ENCODE data around the gene PI4KB. TPM values are rescaled to one million over a fixed set of nuclear protein-coding genes. Genes with fewer than 3 reads are reported as not detected.
"Not testable (repeated sequence)": the region's sequence is repeated elsewhere in the genome, so short reads cannot be mapped to it uniquely, and the experiment has no call there.

Gene PI4KB
- polyA plus RNA-seq, 5 donors = 64.8 to 85.2 (median 71.7) TPM

DNA sequence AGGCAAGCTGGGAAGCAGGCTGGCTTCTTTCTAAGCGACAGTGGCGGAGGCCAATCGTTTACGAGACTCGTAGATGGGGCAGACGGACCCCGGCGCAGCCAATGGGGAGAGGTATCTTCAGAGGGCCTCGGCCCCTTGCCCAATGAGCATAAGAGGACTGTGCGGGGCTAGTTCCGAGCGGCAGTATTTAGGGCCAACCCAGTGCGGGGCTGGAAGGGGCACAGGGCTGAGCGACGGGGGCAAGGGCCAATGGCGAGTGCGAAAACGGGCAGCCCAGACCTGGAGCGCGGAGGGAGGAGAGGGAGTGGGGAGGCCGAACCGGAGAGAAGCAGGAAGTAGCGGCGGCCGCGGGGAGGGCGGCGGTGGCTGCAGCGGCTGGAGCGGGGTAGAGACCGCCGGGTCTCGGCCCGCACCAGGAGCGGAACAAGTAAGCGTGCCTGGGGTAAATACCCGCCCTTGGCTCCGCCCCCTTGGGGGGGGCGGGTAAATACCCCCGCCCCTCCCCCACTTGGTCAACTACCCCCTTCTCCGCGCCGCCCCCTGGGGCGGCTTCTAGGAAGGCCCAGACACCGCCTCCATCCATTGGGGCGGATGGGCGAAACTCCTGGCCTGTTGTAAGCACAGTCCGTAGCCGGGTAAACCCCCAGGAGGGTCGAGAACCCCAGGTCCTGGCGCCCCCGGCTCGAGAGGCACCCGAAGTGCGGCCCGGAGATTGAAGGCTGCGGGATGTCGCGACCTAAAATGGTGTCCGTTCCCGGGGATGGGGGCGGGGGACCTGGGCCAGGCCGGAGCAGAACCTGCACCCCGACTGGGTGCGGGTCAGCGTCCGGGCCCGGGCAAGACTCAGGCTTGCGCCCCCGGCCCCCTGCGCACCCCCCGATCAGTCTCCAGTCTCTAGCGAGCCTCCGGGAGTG lies 45.0 kb downstream of the PI4KB start, which contains the start of gene ZNF687:
Gene ZNF687, plus strand, starts transcription at position 331 of the 914 bp plus-strand sequence. CDS start 3,993 bp downstream, outside the sequence.
- peak; percentile 100 for DNase-seq

DNA sequence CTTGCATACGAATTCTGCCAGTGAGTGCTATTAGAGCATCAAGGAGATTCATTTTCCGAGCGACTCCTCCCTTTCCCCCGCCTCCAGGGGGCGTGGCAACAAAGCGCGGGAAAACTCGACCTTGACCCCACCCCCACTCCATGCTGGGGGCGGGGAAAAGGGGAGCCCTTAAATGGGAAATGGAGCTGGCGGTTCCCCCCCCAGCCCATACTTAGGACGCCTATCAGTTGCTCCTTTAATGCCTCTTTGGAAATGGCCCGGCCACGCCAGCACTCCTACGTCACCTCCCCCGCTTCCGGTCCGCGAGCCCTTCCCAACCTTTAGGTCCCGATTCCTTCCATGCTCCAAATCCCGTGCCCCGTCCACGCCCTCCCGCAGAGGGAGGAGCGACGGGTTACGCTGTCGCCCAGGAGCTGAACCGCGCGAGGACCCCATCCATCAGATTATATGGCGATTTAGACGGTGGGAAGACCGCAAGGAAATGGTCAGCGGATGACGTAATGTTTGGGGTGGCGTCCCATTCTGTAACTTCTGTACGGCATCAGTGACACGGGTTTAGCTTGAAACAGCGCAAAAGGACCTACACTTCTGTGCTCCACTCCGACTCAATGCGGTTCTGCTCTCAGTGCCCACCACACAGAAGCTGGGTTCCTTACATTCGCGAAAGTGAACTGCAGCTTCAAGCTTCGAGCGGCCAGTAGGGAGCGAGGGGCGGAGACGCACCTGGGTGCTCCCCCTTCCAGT lies 45.8 kb downstream of the PI4KB start:
- peak; percentile 98 to 99 for DNase-seq

DNA sequence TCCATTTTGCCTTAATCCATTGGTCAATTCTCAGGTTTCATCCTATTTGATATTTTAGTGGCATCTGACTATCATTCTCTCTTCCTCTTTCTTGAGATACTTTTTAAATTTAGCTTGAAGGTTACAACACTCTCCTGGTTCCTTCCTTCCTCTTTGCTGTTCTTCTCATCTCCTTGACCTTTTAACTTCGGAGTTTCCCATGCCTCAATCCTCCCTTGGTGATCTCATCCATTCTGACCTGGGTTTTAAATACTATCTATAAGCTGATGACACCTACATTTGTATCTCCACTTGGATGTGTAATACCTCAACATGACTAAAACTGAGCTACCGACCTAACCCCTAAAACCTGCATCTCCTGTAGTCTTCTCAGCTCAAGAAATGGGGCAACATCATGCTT lies 50.0 kb downstream of the PI4KB start:
- no peak for DNase-seq

DNA sequence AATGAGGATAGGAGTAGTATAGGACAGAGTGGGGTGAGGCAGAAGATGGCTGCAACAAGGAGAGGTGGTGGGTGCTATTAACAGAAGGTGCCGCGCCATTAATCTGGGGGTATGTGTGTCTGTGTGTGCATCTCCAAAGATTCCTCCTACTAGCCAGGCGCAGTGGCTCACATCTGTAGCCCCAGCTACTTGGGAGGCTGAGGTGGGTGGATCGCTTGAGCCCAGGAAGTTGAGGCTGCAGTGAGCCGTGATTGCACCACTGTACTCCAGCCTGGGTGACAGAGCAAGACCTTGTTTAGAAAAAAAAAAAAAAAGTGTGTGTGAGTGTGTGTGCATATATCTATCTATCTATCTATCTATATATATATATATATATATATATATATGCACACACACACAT lies 51.9 kb downstream of the PI4KB start:
- DNase-seq = not testable (repeated sequence)

DNA sequence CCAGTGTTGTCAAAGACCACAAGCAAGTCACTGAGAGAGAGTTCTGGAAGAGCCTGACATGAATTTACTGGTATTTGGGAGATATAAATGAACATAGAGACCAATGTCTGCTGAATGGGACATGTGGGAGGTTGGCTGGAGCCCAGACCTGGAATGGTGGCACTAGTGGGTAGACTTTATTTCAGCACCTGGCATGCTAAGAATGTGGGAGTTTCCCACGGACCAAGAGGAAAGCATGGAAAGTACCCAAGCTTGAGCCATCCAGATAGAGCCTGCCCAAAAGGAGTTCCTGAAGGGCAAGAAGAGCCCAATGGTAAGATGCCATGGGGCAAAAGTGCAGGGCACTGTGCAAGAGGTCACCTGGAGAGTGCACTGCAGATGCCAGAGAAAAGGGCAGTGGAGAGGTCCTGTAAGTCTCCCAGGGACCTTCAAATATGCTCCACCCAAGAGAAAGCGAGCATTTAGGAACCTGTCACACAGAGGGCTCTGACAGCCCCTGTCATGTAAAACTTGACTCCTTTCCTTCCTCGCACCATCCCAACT lies 53.2 kb downstream of the PI4KB start:
- DNase-seq = no peak

DNA sequence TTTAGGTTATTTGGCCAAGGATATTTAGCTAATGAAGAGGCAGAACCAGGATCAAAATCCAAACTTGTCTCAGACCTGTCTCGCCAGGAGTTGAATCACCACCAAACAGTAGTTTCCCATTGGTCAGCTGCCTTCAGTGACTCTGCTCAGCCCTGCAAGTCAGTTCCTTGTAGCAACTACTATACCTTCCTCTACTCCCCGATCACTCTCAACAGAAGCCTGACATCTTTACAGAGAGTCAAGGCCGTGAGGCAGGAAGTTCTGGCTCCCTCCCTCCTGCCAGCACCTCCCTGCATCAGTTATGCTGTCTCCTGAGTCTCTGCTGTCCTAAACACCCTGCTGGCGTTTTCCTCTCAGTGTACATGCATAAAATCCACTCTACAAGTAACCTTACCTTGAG lies 59.5 kb downstream of the PI4KB start:
- no peak for DNase-seq

DNA sequence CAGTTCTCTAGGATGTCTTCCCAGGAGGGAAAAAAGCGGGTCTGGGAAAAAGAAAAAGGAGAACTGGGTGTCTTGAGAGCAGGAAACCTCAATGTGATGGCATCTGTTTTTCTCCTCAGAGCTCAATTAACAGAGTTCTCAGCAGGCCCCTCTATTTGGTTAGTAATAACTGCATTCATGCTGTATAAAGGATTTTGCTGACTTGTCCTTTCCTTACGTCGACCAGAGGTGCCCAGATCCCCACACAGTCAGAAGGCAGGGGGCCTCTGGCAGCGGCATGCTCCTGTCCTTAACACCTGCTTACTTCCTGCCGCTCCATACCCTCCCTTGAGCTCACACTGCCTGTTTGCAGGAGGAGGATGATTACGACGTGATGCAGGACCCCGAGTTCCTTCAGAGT lies 60.4 kb downstream of the PI4KB start:
- no peak for DNase-seq

DNA sequence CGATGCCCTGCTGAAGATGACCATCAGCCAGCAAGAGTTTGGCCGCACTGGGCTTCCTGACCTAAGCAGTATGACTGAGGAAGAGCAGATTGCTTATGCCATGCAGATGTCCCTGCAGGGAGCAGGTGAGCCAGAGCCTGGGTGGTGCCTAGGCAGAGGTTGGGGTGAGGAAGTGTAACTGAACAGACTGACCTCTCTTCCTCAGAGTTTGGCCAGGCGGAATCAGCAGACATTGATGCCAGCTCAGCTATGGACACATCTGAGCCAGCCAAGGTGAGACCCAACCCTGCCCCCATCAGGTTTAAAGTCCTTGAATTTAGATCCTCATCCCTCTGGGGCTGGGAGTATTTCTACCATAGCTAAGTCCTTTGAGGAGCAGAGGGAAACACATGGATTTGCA lies 60.9 kb downstream of the PI4KB start:
- no peak for DNase-seq

DNA sequence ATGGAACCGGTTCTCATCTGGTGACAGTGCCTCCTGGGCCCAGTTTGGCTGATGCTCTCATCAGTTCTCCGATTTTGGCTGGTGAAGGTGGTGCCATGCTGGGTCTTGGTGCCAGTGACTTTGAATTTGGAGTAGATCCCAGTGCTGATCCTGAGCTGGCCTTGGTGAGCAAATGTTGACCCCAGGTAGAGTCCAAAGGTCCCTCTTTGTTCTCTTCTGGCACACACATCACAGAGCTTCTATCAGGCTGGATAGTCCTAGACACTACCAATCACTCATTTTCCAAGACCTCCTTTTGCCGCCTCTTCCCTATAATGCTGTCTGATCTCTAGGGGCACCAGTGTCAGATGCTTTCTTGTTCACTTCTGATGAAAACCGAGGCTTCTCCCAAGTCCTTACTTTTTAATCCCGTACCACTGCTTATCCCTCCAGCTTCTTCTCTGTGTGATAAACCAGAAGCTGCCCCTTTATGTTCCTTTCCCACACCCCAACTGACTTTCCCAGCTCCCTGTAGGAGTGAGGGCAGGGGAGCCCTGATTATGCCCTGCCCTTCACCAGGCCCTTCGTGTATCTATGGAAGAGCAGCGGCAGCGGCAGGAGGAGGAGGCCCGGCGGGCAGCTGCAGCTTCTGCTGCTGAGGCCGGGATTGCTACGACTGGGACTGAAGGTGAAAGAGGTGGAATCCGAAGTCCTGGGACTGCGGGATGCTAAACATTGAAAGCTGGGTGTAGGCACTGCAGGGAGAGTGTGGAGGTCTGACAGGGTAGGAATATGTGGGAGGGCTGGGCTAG lies 61.6 kb downstream of the PI4KB start:
- no peak for DNase-seq

DNA sequence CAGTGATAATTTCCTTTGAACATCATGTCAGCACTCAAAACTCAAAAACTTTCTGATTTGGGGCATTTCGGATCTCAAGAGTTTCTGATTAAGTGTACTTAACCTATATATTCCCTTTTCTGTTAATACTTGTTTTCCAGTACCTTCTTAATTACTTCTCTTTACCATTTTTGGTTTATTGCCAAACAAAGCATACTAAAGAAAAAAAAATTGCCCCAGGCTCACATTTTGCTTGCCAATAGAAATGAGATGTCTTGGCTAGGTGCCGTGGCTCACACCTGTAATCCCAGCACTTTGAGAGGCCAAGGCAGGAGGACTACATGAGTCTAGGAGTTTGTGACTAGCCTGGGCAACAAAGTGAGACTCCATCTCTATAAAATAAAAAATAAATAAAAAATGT lies 67.9 kb downstream of the PI4KB start:
- DNase-seq = no peak

DNA sequence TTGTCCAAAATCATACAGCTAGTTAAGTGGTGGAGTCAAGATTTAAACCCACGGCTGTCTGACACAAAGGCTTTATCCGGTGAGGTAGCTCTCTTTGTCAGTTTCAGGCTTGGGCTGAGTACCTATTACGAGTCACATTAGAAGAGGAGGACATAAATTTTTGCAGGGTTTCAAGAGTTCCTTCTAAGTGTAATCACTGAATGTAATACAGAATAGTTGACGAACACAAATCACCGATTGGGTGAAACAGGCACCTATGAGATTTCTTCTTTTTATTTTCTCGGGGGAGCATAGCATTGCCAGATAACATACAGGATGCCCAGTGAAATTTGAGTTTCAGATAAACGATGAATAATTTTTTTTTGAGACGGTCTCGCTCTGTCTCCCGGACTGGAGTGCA lies 71.8 kb downstream of the PI4KB start:
- DNase-seq = no peak

DNA sequence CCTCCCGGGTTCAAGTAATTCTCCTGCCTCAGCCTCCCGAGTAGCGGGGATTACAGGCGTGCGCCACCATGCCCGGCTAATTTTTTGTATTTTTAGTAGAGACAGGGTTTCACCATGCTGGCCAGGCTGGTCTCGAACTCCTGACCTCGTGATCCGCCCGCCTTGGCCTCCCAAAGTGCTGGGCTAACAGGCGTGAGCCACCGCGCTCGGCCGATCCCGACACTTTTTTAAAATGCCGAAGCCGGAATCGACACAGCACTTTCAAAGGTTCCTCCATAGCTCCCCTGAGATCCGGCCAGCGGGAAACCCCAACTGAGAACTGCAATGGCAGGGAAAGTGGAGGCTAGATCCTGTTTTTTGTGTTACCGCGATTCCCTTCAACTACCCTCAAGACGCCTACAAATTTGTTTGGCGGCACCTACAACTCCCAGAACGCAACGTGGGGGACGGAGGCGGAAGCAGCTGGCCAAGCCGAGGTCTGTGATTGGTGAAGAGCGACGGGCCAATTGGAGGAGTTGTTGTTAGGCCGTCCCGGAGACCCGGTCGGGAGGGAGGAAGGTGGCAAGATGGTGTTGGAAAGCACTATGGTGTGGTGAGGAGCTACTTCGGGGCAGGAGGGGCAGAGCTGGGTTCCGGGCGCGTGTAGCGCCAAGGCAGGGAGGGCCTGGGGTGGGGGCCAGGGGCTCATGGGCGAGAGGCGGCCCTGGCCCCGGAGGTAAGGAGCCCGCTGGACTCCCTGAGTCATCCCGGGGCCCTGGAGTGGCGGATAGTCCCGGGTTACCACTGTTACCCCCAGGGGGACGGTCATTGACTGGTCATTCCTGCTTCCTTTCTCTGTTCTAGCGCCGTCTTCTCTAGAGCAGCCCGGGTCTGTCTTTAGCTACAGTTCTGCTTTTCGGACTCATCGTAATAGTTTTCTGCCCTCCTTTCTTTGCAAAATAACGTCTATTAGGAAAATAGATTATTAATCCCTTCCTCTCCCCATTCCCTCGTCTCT lies 72.7 kb downstream of the PI4KB start, which contains the start of gene PSMD4:
Gene PSMD4, plus strand, starts transcription at position 518 of the 997 bp plus-strand sequence. Its CDS starts 49 bp downstream, at position 567.
- peak; percentile 95 to 97 for DNase-seq

DNA sequence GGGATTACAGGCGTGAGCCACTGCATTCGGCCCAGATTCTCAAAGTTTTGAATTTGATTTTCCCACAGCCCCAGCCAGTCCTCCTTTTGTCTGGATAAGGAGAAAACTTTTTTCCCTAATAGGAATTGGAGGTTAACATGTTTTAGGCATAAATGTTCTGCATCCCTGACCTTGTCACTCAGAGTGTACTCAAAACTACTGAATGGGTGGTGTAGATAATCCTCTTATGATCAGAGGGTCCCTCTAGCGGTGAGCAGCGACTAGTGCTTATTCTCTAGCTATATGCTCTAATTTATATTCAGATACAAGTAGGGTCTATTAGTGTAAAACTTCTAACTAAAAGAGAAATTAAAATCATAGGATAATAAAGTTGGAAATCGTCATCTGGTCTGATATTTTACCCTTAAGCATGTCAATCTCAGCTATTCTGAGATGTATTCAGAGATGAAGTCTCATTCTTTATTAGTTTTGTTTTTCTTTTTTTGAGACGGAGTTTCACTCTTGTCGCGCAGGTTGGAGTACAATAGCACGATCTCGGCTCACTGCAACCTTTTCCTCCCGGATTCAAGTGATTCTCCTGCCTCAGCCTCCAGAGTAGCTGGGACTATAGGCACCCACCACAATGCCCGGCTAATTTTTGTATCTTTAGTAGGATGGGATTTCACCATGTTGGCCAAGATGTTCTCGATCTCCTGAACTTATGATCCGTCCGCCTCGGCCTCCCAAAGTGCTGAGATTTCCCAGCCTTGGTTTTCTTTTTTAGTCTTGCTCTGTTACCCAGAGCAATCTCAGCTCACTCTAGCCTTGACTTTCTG lies 75.4 kb downstream of the PI4KB start:
- DNase-seq = peak; percentile 26 to 52

DNA sequence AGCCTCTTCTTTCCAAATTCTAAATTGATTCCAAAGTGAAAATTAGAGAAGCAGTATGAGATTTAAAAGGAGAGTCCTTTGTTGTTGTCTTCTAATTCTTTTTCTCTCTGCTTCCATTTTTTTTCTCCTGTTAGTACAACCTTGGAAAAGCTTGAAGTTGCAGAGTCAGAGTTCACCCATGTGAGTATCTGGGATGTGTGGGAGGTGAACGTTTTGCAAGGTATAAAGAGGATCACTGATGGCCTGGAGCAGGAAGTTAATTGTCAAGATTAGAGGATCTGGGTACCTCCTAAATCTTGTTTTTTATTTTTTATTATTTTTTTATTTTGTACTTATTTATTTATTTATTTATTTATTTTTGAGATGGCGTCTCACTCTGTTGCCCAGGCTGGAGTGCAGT lies 80.4 kb downstream of the PI4KB start:
- DNase-seq = no peak

DNA sequence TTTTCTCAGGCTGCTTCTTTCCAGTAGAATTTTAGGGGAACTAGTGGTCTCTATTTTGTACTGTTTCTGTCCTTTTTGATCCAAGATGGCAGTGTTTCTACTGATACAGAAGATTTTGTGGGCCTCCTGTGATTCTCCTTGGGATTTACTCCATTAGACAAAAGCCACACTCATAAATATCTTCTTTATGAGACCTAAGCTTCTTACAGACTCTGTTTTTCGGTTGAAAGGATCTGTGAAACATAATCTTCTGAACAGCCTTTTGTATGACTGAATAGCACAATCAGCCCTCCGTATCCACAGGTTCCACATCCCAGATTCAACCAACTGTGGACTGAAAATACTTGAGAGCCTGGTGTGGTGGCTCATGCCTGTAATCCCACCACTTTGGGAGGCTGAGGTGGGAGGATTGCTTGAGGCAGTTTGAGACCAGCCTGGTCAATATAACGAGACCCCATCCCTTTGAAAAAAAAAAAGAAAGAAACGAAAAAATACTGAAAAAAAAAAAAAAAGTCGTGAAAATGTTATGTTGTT lies 83.5 kb downstream of the PI4KB start:
- DNase-seq = no peak

DNA sequence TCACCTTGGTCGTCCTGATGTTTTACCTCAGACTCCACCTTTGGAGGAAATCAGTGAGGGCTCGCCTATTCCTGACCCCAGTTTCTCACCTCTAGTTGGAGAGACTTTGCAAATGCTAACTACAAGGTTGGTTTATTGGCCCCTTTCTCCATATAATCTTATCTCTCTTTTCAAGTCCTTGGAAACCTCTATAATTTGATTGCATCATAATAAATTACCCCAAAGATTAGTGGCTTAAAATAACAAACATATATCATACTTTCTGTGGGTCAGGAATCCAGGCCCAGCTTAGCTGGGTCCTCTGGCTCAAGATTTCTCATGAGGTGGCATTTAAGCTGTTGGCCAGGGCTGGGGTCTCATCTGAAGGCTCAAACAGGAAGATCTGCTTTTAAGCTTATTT lies 84.8 kb downstream of the PI4KB start:
- no peak for DNase-seq
